H1 (cell line): ENCODE results near the gene WEE2.

Experiments
- BRCA1 ChIP-seq: IDR thresholded peaks from 2 replicates; pipeline ENCODE4 v1.6.1; 2012; ENCODE audit warnings: low read depth, low read length, improper control_type of control experiment
- CHD2 ChIP-seq: IDR thresholded peaks from 2 replicates; pipeline ENCODE4 v1.6.1; 2012; ENCODE audit warnings: low read length, improper control_type of control experiment
- CREB1 ChIP-seq: IDR thresholded peaks from 2 replicates; pipeline ENCODE4 v1.6.1; 2012; ENCODE audit warnings: inconsistent platforms
- CTCF ChIP-seq, 3 experiments: IDR thresholded peaks; 1 replicate in 2 of 3; 2 replicates in 1 of 3; pipeline versions ENCODE4 v1.5.1 to v1.6.1; 2011; ENCODE audit warnings: low read length in 3 of 3, mild to moderate bottlenecking in 3 of 3, inconsistent platforms in 2 of 3, low read depth in 1 of 3, moderate library complexity in 1 of 3; ENCODE audit not compliant: insufficient read depth in 1 of 3; ENCODE audit errors: control extremely low read depth in 1 of 3
- EP300 ChIP-seq, 2 experiments: IDR thresholded peaks; 1 replicate in 1 of 2; 2 replicates in 1 of 2; pipeline ENCODE4 v1.6.1; 2011 to 2012; ENCODE audit warnings: low read depth in 2 of 2, low read length in 2 of 2, mild to moderate bottlenecking in 2 of 2, borderline replicate concordance in 1 of 2, inconsistent platforms in 1 of 2, moderate library complexity in 1 of 2
- GTF2F1 ChIP-seq: IDR thresholded peaks from 2 replicates; pipeline ENCODE4 v1.6.1; 2012; ENCODE audit warnings: low read depth, low read length, improper control_type of control experiment, borderline replicate concordance
- POLR2AphosphoS5 ChIP-seq: IDR thresholded peaks from 2 replicates; pipeline ENCODE4 v1.6.1; 2011; ENCODE audit warnings: low read depth, low read length
- SIN3A ChIP-seq, 2 experiments: IDR thresholded peaks in 1 of 2; conservative IDR thresholded peaks in 1 of 2; 2 replicates each; pipeline ENCODE4 v1.6.1; 2011 to 2012; ENCODE audit warnings: low read length in 2 of 2, improper control_type of control experiment in 1 of 2, low read depth in 1 of 2, mild to moderate bottlenecking in 1 of 2
- TBP ChIP-seq: IDR thresholded peaks from 2 replicates; pipeline ENCODE4 v1.6.1; 2011; ENCODE audit warnings: low read depth, low read length, improper control_type of control experiment
- YY1 ChIP-seq: IDR thresholded peaks from 2 replicates; pipeline ENCODE4 v1.6.1; 2011; ENCODE audit warnings: low read depth, mild to moderate bottlenecking, low read length

- peak; percentile 2 to 42 (median 30); a peak in 3 of 4 replicates for TF ChIP-seq CTCF (IDR thresholded peaks at IDR 0.05; ENCODE audit: control extremely low read depth in 1 of 3, insufficient read depth in 1 of 3, low read depth in 1 of 3, low read length in 3 of 3)
- no peak for TF ChIP-seq POLR2AphosphoS5
- TF ChIP-seq GTF2F1, result no peak
- no peak for TF ChIP-seq YY1
- no peak for TF ChIP-seq BRCA1
- TF ChIP-seq CHD2, result no peak
- TF ChIP-seq CREB1, result no peak
- no peak for TF ChIP-seq EP300 (IDR thresholded peaks at IDR 0.05; ENCODE audit: borderline replicate concordance in 1 of 2, low read depth in 2 of 2, low read length in 2 of 2)
- no peak for TF ChIP-seq SIN3A (conservative IDR thresholded peaks at IDR 0.05 in 1 of 2, IDR thresholded peaks at IDR 0.05 in 1 of 2; ENCODE audit: low read depth in 1 of 2, low read length in 2 of 2)
- TF ChIP-seq TBP, result no peak
Observed at GRCh38 chr7:141752634-141753033, 44.5 kb downstream of the WEE2 start.
